ENCODE measurements around the gene PSME3IP1.

The PSME3IP1 gene

GRCh38 chr16:57143149-57143921 is 42.5 kb downstream of the PSME3IP1 start:
- DNase-seq: no peak

- no peak for DNase-seq
Observed at GRCh38 chr16:57141822-57142631, 43.8 kb downstream of the PSME3IP1 start.

DNA sequence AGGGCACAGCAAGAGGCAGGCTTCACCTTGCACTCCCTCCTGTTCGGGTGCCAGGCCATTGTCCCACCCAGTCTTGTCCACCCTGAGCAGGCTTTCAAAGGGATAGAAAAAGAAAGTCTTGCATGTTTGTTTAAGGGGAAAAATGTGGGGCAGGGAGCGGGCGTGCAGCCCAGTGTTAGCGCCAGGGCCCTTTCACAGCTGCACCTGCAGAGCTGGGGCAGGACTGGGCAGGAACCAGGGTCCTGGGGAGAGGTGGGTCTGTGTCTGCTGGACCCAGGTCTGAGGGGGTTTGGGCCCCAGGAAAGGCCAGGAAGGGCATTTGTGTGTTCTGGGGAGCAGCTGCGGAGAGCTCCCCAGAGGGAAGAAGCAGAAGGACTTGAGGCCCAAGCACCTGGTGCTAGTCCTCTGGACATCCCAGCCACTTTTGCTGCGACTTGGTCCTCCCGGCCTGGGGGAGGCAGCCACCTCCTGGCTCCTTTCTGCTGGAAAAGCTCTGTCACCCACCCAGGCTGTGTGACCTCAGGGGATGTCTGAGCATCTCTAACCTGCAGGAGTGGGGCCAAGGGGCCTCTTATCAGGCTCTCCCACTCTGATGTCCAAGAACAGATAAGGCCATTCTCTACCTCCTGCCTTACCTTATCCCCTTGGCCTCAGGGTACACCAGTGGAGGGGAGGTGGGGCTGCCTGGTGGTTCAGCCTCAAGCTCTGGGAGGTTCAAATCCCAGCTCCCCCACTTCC is 44.7 kb downstream of the PSME3IP1 start:
- DNase-seq: no peak

DNA sequence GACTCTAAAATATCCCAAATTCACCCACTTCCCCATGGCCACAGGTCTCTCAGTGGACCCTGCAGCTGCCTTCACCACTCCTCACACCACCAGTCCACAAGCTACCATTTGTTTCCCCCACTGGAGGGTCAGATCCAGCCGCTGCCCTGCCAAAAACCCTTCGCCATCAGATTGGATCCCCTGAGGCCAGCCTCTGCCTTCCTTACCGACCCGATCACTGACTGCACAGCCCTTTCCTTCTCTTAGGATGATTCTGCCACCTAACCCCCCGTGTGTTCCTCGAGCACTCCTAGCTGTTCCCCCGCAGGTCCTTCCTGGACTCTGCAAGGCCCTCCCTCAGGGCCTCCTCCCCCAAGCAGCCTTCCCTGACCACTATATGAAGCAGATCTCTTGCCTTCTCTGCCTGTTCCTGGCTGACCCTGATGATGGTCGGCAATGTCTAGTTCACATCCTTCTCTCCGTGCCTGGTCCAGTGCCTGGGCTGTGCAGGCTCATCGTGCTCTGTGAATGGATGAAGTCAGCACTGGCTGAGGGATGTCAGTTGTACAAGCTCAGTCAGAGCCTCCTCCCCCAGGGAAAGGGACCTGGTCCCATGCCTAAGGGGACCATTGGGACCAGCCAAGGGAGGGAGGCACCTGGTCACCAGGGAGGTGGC is 47.4 kb downstream of the PSME3IP1 start:
- DNase-seq: no peak

DNA sequence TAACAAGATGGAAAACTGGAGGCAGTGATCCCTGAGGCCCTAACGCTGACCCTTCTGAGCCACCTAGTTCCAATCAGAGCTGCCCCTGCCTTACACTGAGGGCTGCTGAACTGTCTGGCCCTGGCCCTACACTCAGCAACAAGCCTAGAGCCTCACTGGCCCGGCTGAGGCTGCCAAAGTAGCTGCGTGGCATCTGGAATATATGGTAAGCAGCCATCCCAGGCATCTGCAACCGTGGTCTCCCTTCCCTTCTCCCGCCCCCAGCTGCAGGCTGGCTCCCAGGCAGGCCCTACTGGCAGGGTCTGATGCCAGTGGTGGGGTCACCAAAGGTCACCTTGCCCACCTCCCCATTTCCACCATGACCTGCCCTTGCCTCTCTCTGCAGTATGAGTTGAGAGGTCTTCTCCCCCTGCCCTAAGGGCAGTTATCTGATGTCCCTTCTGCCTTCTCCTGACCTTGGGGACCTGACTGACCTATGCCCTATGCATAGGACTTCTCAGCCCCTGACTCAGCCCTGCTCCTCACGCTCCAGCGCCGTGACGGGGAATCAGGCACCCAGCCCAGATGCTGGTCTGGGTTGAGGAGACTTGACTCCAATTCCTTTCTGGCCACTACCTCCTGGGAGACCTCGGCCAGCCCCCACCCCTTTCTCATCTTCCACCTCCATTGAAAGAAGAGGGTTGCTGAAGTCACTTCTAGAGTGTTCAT is 48.1 kb downstream of the PSME3IP1 start:
- DNase-seq: no peak

- DNase-seq: no peak
Observed at GRCh38 chr16:57137043-57137442, 48.8 kb downstream of the PSME3IP1 start.

- DNase-seq: no peak
Observed at GRCh38 chr16:57134982-57135381, 50.9 kb downstream of the PSME3IP1 start.

GRCh38 chr16:57133886-57134285 is 52.0 kb downstream of the PSME3IP1 start:
- no peak for DNase-seq

GRCh38 chr16:57133031-57133430 is 52.8 kb downstream of the PSME3IP1 start:
- no peak for DNase-seq

- no peak for DNase-seq
Observed at GRCh38 chr16:57132470-57132869, 53.4 kb downstream of the PSME3IP1 start.

DNA sequence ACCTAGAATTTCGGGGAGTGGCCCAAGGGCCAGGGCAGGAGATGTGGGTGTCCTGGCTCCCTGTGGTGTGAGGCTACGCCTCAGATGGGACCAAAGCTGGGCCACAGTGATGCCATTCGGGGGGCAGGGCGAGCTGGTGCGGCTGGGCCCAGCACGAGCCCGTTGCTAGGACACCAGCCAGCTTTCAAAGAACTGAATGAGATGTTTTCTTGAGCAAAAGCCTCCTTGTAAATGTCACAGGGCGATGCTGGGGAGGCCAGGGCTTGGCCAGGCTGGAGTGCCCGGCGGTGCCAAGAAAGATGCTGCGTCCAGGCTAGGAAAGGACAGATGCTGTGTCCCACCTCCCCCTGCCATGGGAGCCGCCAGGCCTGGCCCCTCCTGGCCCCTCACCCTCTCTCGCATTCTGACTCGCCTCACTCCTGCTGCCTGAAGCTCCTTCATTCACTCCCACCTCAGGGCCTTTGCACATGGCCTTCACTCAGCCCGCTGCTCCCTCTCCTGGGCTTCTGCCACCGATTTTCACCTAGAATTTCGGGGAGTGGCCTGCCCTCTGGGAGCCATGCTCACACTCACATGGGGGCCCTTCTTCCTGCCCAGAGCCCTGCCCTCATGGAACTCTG is 54.4 kb downstream of the PSME3IP1 start:
- DNase-seq: no peak

- DNase-seq: no peak
Observed at GRCh38 chr16:57130950-57131321, 54.9 kb downstream of the PSME3IP1 start.

- DNase-seq: no peak
Observed at GRCh38 chr16:57128771-57129389, 57.0 kb downstream of the PSME3IP1 start.

DNA sequence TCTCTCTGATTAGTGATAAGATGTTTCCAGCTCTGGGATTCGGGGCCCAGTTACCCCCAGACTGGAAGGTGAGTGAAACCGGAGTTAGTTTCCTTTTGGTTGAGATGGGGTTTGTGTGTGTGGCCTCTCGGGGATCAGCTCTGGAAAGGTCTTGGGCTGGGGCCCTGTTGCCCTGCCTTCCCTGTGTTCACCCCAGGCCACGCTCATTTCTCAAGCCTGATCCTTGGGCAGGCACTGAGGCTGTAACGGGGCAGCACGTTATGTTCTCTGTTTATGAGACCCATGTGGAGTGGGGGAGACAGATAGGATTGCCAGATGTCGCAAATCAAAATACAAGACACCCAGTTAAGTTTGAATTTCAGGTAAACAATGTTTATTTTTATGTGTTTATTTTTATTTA is 58.0 kb downstream of the PSME3IP1 start:
- no peak for DNase-seq

DNA sequence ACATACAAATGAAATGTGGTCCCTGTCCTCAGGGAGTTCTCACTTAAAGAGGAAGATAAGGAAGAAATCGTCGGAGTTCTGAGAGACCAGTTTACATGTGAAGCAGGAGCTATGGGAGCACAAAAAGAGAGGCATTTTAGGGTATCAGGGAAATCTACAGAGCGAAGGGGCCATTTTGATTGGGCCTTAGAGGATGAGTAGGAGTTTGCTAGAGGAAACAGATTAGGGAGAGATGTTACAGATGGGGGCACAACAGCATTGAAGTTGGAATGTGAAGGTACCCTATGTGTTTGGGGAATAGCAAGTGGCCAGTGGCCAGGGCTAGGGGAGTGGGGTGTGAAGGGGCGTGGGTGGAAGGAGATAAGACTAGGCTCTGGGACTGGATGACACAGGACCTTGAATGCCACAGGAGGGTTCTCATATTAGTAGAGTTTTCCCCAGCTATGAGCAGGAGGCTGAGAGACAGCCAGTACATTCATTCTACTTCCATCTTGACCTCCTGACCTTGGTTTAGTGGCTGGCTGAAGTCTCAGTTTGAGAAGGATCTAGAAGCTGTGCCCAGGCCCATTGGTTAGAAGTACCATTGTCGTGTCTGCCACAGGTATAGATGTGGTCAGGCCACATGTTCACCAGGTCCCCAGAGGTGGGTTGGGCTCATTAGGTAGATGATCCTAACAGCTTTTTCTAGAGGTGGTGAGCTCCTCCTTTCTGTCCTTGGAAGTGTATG is 58.6 kb downstream of the PSME3IP1 start:
- DNase-seq: no peak

DNA sequence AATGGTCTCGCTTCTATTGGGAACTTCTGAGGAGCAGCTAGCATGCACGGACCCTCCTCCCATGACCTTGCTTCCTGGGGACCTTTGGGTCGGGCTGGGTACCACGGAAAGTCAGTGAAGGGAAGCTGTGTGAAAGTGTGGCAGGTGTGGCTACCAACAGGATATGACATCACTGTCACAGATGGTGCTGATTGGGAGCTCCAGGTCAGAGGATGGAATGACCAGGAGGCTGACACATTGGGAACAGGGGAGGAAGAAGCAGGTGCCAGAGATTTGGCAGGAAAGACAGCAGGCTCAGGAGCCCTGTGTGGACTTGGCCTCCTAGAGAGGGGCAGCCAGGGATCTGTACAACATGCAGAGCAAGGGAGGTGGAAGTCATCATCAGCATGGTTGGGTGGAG is 59.4 kb downstream of the PSME3IP1 start:
- DNase-seq: no peak

DNA sequence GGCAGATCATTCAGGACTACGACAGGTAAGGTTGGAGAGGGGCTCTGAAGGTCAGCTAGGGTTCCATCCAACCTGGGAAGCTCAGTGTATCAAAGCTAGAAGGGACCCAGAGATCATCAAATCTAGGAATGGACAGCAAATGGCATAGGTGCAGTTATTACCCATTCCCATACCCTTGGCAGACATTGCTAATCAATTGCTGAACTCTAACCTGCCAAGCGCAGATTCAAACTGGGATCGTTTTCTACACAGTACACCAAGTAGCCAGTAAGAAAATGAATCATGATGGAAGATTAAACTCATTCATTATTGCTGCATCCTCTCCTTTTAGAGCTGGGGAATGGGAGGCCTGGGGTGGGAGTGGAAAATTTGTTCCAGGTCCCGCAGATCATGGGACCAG is 59.9 kb downstream of the PSME3IP1 start:
- DNase-seq: no peak

- no peak for DNase-seq
Observed at GRCh38 chr16:57125376-57125775, 60.5 kb downstream of the PSME3IP1 start.

- no peak for DNase-seq
Observed at GRCh38 chr16:57123974-57124674, 61.7 kb downstream of the PSME3IP1 start.
